GM21619 (cell line): Measurements from ENCODE around the gene CHAT.

Source experiments
- ATAC-seq: cut with Tn5 transposase; IDR thresholded peaks from one replicate; pipeline ENCODE4 v1.9.1; 2021; ENCODE audit not compliant: unreplicated experiment

The CHAT gene

GRCh38 chr10:49651039-49651835 lies 37.4 kb downstream of the CHAT start:
- ATAC-seq = no peak

GRCh38 chr10:49651917-49652316 lies 38.1 kb downstream of the CHAT start:
- ATAC-seq = no peak

GRCh38 chr10:49652421-49653272 lies 38.8 kb downstream of the CHAT start:
- no peak for ATAC-seq

GRCh38 chr10:49653273-49653929 lies 39.6 kb downstream of the CHAT start:
- no peak for ATAC-seq

GRCh38 chr10:49654036-49654693 lies 40.3 kb downstream of the CHAT start:
- no peak for ATAC-seq

GRCh38 chr10:49655099-49655498 lies 41.3 kb downstream of the CHAT start:
- ATAC-seq = no peak

GRCh38 chr10:49656845-49657493 lies 43.1 kb downstream of the CHAT start:
- ATAC-seq = no peak

- no peak for ATAC-seq
Measured at GRCh38 chr10:49657606-49658005, 43.8 kb downstream of the CHAT start.

- ATAC-seq = no peak
Measured at GRCh38 chr10:49661140-49661856, 47.5 kb downstream of the CHAT start.

GRCh38 chr10:49662169-49662830 lies 48.5 kb downstream of the CHAT start:
- ATAC-seq = no peak

GRCh38 chr10:49663596-49663995 lies 49.8 kb downstream of the CHAT start:
- no peak for ATAC-seq

GRCh38 chr10:49664006-49664841 lies 50.4 kb downstream of the CHAT start:
- no peak for ATAC-seq

GRCh38 chr10:49664842-49665355 lies 51.1 kb downstream of the CHAT start:
- no peak for ATAC-seq

GRCh38 chr10:49666054-49666615 lies 52.3 kb downstream of the CHAT start:
- no peak for ATAC-seq

- no peak for ATAC-seq
Measured at GRCh38 chr10:49666685-49667084, 52.8 kb downstream of the CHAT start.

- no peak for ATAC-seq
Measured at GRCh38 chr10:49667991-49668390, 54.2 kb downstream of the CHAT start.

GRCh38 chr10:49668684-49669083 lies 54.8 kb downstream of the CHAT start:
- ATAC-seq = no peak
